Heart left ventricle (tissue), 13 donors: ENCODE measurements around the gene PEG3.

Experiments
- CTCF ChIP-seq, 12 donors: fragments of 200-600 bp; sonication (generic) in 4 of 12; IDR thresholded peaks; one replicate each; pipeline versions ENCODE4 v1.5.0 to v1.8.0; 2018 to 2022; ENCODE audit warnings: antibody characterized with exemption in 12 of 12, mild to moderate bottlenecking in 5 of 12
- POLR2A ChIP-seq, 2 donors: fragments of 450-650 bp; IDR thresholded peaks; one replicate each; pipeline ENCODE4 v1.6.1; 2017; ENCODE audit warnings: antibody characterized with exemption in 2 of 2, mild to moderate bottlenecking in 2 of 2, moderate library complexity in 2 of 2
- donor health status: ischemic (EF 13 %, LVEDD 7.1; RV severe dilation, severe dysfunction).
- donor health status: DM: no; HTN: yes; CAD: no.
- donor health status: DM: no; HTN: no; CAD: no.
- donor health status: ischemic (EF 25% LVEDD 6.9; RV normal size, moderate dysfunction).
- donor health status: ischemic (EF 25% LVEDD 5.7; RV mildly dilated, moderate dysfunction).
- donor health status: ischemic (EF 35%, LVEDD 5.7; RV mildly dilated, moderate dysfunction).
- donor health status: nonischemic (EF 11% LVEDD 7.7; RV severe dilation, severe dysfunction).
- donor health status: DM: yes; HTN: yes; CAD: no.
- donor health status: PGD.
- donor health status: ischemic (EF 29% LVEDD 5.4; RV normal size, mild dysfunction).
- donor health status: nonischemic (EF 23%, LVEDD 6.1; RV moderate dilation, normal function).

- TF ChIP-seq CTCF (IDR thresholded peaks at IDR 0.05) (no peak), POLR2A (IDR thresholded peaks at IDR 0.05) (no peak)
Observed at GRCh38 chr19:56866538-56866937, 26.0 kb upstream of the PEG3 start.
